ENCODE results near the gene RGR. TPM values are rescaled to one million over a fixed set of nuclear protein-coding genes. Genes with fewer than 3 reads are reported as not detected.

Gene RGR
- total RNA-seq, 1 experiment from 2014 or later = not detected

DNA sequence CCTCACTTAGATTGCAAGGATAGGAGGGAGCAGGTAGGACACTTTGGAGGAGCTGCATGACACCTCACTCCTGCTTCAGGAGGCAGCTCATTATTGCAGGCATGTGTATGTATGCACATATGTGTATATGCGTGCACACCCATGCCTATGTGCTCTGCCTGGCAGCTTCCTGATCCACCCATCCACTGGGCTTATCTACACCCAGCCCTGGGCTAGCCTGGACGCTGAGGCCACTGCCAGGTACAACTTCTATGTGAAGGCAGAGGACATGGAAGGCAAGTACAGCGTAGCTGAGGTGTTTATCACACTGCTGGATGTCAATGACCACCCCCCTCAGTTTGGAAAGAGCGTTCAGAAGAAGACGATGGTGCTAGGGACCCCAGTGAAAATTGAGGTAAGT is 32.8 kb upstream of the RGR start (continued):
- TF ChIP-seq FOXK1 (CRISPR knock-in tag; IDR thresholded peaks at IDR 0.05) = no peak

GRCh38 chr10:84213076-84213475 is 31.8 kb upstream of the RGR start:
- DNase-seq (ENCODE audit: low spot score) (no peak), ATAC-seq (no peak)
- Mint-ChIP-seq H3K4me1 (peaks cover 4% of the 10 kb centered on the region; the same call in 1 of the 2 replicates), H3K9me3 (no peaks in the 10 kb centered on the region), H3K27ac (no peak overlapping the region), H3K36me3 (no peaks in the 10 kb centered on the region), H3K4me3 (no peak overlapping the region), H3K27me3 (ENCODE audit: low read depth) (no peaks in the 10 kb centered on the region)
- CTCF ChIA-PET = interaction anchor here (1.0 to 3.3 kb wide), 4 partner anchors 24 to 99 kb away, joined by 3 to 15 read pairs (median 4); no protein-coding TSS in a partner anchor
- TF ChIP-seq NFE2L1 (CRISPR knock-in tag; IDR thresholded peaks at IDR 0.05) (no peak), SOX15 (CRISPR knock-in tag; IDR thresholded peaks at IDR 0.05) (no peak), STAT6 (CRISPR knock-in tag; conservative IDR thresholded peaks at IDR 0.05; ENCODE audit: low read depth) (no peak)
- POLR2A ChIA-PET = no interaction called here

DNA sequence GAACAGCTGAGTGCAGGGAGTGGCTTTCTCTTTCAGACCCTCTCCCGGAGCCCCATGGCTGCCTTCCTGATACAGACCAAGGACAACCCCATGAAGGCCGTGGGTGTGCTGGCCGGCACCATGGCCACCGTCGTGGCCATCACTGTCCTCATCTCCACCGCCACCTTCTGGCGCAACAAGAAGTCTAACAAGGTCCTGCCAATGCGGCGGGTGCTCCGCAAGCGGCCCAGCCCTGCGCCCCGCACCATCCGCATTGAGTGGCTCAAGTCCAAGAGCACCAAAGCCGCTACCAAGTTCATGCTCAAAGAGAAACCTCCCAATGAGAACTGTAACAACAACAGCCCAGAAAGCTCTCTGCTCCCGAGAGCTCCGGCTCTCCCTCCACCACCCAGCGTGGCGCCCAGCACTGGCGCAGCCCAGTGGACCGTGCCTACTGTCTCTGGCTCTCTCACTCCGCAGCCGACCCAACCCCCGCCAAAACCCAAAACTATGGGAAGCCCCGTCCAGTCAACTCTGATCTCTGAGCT is 30.7 kb upstream of the RGR start:
- H3K36me3 Mint-ChIP-seq = no peaks in the 10 kb centered on the region
- CTCF ChIA-PET = interaction anchor here (0.6 to 2.5 kb wide), 13 partner anchors 9 to 209 kb away, joined by 3 to 15 read pairs (median 4); partner anchors contain the start of gene CDHR1

GRCh38 chr10:84214612-84215235 is 30.1 kb upstream of the RGR start:
- Mint-ChIP-seq H3K4me3 (no peak overlapping the region), H3K4me1 (peaks cover 4% of the 10 kb centered on the region; the same call in 1 of the 2 replicates), H3K27ac (no peak overlapping the region), H3K36me3 (no peaks in the 10 kb centered on the region), H3K9me3 (peaks cover 6% of the 10 kb centered on the region), H3K27me3 (ENCODE audit: low read depth) (peaks cover 5% of the 10 kb centered on the region)
- peak; percentile 96 for ATAC-seq
- DNase-seq (ENCODE audit: low spot score) = peak; percentile 75
- CTCF ChIA-PET = interaction anchor here (0.6 to 2.5 kb wide), 13 partner anchors 9 to 322 kb away, joined by 3 to 15 read pairs (median 4); partner anchors contain the start of gene CDHR1
- TF ChIP-seq CTCF (IDR thresholded peaks at IDR 0.05) = peak; percentile 61; the same call in 1 of the 2 replicates
- TF ChIP-seq PRDM15 (CRISPR knock-in tag; IDR thresholded peaks at IDR 0.05) = no peak
- POLR2A ChIA-PET = no interaction called here

More for the DNA sequence above, 30.7 kb upstream of the RGR start:
- DNase-seq (ENCODE audit: low spot score) (peak; percentile 21), ATAC-seq (peak; percentile 66)
- Mint-ChIP-seq H3K4me1 (peaks cover 4% of the 10 kb centered on the region; the same call in 1 of the 2 replicates), H3K9me3 (peaks cover under 1% of the 10 kb centered on the region), H3K27ac (no peak overlapping the region), H3K27me3 (ENCODE audit: low read depth) (no peaks in the 10 kb centered on the region), H3K4me3 (no peak overlapping the region)
- TF ChIP-seq, protein P1, sequence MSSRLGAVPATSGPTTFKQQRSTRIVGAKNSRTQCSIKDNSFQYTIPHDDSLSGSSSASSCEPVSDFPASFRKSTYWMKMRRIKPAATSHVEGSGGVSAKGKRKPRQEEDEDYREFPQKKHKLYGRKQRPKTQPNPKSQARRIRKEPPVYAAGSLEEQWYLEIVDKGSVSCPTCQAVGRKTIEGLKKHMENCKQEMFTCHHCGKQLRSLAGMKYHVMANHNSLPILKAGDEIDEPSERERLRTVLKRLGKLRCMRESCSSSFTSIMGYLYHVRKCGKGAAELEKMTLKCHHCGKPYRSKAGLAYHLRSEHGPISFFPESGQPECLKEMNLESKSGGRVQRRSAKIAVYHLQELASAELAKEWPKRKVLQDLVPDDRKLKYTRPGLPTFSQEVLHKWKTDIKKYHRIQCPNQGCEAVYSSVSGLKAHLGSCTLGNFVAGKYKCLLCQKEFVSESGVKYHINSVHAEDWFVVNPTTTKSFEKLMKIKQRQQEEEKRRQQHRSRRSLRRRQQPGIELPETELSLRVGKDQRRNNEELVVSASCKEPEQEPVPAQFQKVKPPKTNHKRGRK (CRISPR knock-in tag; IDR thresholded peaks at IDR 0.05; ENCODE audit: borderline replicate concordance) = no peak
- TF ChIP-seq ATF1 (CRISPR knock-in tag; IDR thresholded peaks at IDR 0.05) = no peak
- no peak for TF ChIP-seq EMX1 (CRISPR knock-in tag; IDR thresholded peaks at IDR 0.05)
- no peak for TF ChIP-seq MXD4 (CRISPR knock-in tag; IDR thresholded peaks at IDR 0.05; ENCODE audit: borderline replicate concordance)
- no peak for TF ChIP-seq ZNF138 (CRISPR knock-in tag; conservative IDR thresholded peaks at IDR 0.05)
- TF ChIP-seq, protein P2, sequence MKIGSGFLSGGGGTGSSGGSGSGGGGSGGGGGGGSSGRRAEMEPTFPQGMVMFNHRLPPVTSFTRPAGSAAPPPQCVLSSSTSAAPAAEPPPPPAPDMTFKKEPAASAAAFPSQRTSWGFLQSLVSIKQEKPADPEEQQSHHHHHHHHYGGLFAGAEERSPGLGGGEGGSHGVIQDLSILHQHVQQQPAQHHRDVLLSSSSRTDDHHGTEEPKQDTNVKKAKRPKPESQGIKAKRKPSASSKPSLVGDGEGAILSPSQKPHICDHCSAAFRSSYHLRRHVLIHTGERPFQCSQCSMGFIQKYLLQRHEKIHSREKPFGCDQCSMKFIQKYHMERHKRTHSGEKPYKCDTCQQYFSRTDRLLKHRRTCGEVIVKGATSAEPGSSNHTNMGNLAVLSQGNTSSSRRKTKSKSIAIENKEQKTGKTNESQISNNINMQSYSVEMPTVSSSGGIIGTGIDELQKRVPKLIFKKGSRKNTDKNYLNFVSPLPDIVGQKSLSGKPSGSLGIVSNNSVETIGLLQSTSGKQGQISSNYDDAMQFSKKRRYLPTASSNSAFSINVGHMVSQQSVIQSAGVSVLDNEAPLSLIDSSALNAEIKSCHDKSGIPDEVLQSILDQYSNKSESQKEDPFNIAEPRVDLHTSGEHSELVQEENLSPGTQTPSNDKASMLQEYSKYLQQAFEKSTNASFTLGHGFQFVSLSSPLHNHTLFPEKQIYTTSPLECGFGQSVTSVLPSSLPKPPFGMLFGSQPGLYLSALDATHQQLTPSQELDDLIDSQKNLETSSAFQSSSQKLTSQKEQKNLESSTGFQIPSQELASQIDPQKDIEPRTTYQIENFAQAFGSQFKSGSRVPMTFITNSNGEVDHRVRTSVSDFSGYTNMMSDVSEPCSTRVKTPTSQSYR (CRISPR knock-in tag; IDR thresholded peaks at IDR 0.05) = no peak
- no peak for TF ChIP-seq JUN (CRISPR knock-in tag; IDR thresholded peaks at IDR 0.05)
- TF ChIP-seq ZNF671 (CRISPR knock-in tag; IDR thresholded peaks at IDR 0.05) = no peak
- POLR2A ChIA-PET = no interaction called here

All from WTC11 (cell line).